ENCODE data around the gene HERC6.
"Not testable (repeated sequence)": the region's sequence is repeated elsewhere in the genome, so short reads cannot be mapped to it uniquely, and the experiment has no call there.

The HERC6 gene

DNA sequence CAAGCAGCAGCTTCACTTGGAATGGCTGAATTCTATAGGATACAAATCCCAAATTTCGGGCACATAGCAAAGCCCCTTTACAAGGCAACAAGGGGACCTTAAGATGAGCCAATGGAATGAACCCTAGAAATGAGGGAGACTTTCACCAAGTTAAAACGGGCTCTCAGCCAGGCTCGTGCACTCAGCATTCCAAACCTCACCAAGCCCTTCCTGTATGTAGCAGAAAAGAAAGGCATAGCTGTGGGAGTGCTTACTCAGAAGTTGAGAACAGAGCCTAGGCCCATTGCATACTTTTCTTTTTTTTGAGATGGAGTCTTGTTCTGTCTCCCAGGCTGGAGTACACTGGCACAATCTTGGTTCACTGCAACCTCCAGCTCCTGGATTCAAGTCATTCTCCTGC, 67.5 kb downstream of the HERC6 start:
- TF ChIP-seq EGR2 (tag by site-specific recombination; IDR thresholded peaks at IDR 0.05; ENCODE audit: low read depth) = no peak
- no peak overlapping the region for H3K4me3 ChIP-seq (ENCODE audit: low read depth, low read length)
- no peaks in the 10 kb centered on the region for H3K9me3 ChIP-seq (ENCODE audit: control insufficient read depth, insufficient read depth, low read depth, low read length)
- no peaks in the 10 kb centered on the region for H3K4me1 ChIP-seq (ENCODE audit: control insufficient read depth, insufficient read depth, low read length)
- CTCF ChIA-PET = no interaction called here
- POLR2A ChIA-PET = no interaction called here
- H3K36me3 ChIP-seq (ENCODE audit: control insufficient read depth in 2 of 2, insufficient read depth in 1 of 2, low read length in 2 of 2) = peaks cover 0 to 22% of the 10 kb centered on the region in 2 experiments; a peak in 1 of 3 replicates
- H3K27ac ChIP-seq (ENCODE audit: extremely low read depth, low read depth, low read length) = no peak overlapping the region

DNA sequence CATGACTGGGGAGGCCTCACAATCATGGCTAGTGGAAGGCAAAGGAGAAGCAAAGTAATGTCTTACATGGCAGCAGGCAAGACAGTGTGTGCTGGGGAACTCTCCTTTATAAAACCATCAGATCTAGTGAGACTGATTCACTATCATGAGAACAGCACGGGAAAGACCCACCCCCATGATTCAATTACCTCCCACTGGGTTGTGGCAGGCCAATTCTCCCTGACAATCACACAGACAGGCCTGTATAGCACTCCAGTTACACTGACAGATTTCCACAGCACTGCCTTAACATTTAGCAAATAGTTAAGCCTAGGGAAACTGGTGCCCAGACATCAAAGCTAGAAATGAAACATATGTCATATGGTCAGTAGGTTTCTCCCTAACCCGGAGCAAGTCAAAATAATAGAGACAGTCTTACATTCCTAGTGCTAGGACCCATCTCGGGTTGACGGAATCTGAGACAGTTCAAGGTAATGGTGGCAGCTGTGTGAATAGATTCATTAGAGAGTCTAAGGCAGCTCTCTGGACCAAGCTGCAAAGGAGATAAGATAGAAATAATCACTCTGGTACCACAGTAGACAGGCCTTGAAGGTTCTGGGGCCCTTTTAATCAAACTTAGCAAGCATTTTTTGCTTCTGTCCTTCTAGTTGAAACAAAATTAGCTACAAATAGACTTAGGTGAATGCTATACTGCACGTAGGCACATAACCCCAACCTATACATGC, 68.9 kb downstream of the HERC6 start:
- H3K9me3 ChIP-seq (ENCODE audit: control insufficient read depth, insufficient read depth, low read depth, low read length) = no peaks in the 10 kb centered on the region
- no peaks in the 10 kb centered on the region for H3K4me1 ChIP-seq (ENCODE audit: control insufficient read depth, insufficient read depth, low read length)
- no peak overlapping the region for H3K4me3 ChIP-seq (ENCODE audit: low read depth, low read length)
- peaks cover 0 to 9% of the 10 kb centered on the region in 2 experiments; a peak in 1 of 3 replicates for H3K36me3 ChIP-seq (ENCODE audit: control insufficient read depth in 2 of 2, insufficient read depth in 1 of 2, low read length in 2 of 2)
- TF ChIP-seq GLI2 (tag by site-specific recombination; IDR thresholded peaks at IDR 0.05; ENCODE audit: borderline replicate concordance, low read depth) (no peak), ZNF768 (tag by site-specific recombination; IDR thresholded peaks at IDR 0.05) (no peak), ZNF654 (tag by site-specific recombination; IDR thresholded peaks at IDR 0.05; ENCODE audit: low read depth) (no peak), ZNF747 (tag by site-specific recombination; IDR thresholded peaks at IDR 0.05) (no peak), ZBTB21 (tag by site-specific recombination; IDR thresholded peaks at IDR 0.05) (no peak), KLF8 (tag by site-specific recombination; IDR thresholded peaks at IDR 0.05) (no peak), ZNF211 (tag by site-specific recombination; IDR thresholded peaks at IDR 0.05; ENCODE audit: low read depth) (no peak), ZNF785 (tag by site-specific recombination; IDR thresholded peaks at IDR 0.05) (no peak), ZBTB1 (tag by site-specific recombination; IDR thresholded peaks at IDR 0.05) (no peak), ZNF157 (tag by site-specific recombination; IDR thresholded peaks at IDR 0.05) (no peak), ZNF837 (tag by site-specific recombination; IDR thresholded peaks at IDR 0.05) (no peak), ZFHX2 (tag by site-specific recombination; conservative IDR thresholded peaks at IDR 0.05) (no peak), ZNF133 (tag by site-specific recombination; IDR thresholded peaks at IDR 0.05) (no peak), YY1 (tag by site-specific recombination; IDR thresholded peaks at IDR 0.05) (no peak), ZBTB48 (tag by site-specific recombination; IDR thresholded peaks at IDR 0.05) (no peak), ZNF677 (tag by site-specific recombination; IDR thresholded peaks at IDR 0.05) (no peak), ZNF660 (tag by site-specific recombination; IDR thresholded peaks at IDR 0.05) (no peak), ZNF664 (tag by site-specific recombination; IDR thresholded peaks at IDR 0.05) (no peak)
- TF ChIP-seq, protein P1, sequence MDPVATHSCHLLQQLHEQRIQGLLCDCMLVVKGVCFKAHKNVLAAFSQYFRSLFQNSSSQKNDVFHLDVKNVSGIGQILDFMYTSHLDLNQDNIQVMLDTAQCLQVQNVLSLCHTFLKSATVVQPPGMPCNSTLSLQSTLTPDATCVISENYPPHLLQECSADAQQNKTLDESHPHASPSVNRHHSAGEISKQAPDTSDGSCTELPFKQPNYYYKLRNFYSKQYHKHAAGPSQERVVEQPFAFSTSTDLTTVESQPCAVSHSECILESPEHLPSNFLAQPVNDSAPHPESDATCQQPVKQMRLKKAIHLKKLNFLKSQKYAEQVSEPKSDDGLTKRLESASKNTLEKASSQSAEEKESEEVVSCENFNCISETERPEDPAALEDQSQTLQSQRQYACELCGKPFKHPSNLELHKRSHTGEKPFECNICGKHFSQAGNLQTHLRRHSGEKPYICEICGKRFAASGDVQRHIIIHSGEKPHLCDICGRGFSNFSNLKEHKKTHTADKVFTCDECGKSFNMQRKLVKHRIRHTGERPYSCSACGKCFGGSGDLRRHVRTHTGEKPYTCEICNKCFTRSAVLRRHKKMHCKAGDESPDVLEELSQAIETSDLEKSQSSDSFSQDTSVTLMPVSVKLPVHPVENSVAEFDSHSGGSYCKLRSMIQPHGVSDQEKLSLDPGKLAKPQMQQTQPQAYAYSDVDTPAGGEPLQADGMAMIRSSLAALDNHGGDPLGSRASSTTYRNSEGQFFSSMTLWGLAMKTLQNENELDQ (tag by site-specific recombination; IDR thresholded peaks at IDR 0.05; ENCODE audit: low read depth) = no peak
- TF ChIP-seq, protein P2, sequence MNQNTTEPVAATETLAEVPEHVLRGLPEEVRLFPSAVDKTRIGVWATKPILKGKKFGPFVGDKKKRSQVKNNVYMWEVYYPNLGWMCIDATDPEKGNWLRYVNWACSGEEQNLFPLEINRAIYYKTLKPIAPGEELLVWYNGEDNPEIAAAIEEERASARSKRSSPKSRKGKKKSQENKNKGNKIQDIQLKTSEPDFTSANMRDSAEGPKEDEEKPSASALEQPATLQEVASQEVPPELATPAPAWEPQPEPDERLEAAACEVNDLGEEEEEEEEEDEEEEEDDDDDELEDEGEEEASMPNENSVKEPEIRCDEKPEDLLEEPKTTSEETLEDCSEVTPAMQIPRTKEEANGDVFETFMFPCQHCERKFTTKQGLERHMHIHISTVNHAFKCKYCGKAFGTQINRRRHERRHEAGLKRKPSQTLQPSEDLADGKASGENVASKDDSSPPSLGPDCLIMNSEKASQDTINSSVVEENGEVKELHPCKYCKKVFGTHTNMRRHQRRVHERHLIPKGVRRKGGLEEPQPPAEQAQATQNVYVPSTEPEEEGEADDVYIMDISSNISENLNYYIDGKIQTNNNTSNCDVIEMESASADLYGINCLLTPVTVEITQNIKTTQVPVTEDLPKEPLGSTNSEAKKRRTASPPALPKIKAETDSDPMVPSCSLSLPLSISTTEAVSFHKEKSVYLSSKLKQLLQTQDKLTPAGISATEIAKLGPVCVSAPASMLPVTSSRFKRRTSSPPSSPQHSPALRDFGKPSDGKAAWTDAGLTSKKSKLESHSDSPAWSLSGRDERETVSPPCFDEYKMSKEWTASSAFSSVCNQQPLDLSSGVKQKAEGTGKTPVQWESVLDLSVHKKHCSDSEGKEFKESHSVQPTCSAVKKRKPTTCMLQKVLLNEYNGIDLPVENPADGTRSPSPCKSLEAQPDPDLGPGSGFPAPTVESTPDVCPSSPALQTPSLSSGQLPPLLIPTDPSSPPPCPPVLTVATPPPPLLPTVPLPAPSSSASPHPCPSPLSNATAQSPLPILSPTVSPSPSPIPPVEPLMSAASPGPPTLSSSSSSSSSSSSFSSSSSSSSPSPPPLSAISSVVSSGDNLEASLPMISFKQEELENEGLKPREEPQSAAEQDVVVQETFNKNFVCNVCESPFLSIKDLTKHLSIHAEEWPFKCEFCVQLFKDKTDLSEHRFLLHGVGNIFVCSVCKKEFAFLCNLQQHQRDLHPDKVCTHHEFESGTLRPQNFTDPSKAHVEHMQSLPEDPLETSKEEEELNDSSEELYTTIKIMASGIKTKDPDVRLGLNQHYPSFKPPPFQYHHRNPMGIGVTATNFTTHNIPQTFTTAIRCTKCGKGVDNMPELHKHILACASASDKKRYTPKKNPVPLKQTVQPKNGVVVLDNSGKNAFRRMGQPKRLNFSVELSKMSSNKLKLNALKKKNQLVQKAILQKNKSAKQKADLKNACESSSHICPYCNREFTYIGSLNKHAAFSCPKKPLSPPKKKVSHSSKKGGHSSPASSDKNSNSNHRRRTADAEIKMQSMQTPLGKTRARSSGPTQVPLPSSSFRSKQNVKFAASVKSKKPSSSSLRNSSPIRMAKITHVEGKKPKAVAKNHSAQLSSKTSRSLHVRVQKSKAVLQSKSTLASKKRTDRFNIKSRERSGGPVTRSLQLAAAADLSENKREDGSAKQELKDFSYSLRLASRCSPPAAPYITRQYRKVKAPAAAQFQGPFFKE (tag by site-specific recombination; IDR thresholded peaks at IDR 0.05; ENCODE audit: borderline replicate concordance) = no peak
- POLR2A ChIA-PET = no interaction called here
- H3K27ac ChIP-seq (ENCODE audit: extremely low read depth, low read depth, low read length) = no peak overlapping the region
- CTCF ChIA-PET = interaction anchor here (0.6 kb wide), 1 partner anchor 23 kb away, joined by 4 read pairs; no protein-coding TSS in a partner anchor

DNA sequence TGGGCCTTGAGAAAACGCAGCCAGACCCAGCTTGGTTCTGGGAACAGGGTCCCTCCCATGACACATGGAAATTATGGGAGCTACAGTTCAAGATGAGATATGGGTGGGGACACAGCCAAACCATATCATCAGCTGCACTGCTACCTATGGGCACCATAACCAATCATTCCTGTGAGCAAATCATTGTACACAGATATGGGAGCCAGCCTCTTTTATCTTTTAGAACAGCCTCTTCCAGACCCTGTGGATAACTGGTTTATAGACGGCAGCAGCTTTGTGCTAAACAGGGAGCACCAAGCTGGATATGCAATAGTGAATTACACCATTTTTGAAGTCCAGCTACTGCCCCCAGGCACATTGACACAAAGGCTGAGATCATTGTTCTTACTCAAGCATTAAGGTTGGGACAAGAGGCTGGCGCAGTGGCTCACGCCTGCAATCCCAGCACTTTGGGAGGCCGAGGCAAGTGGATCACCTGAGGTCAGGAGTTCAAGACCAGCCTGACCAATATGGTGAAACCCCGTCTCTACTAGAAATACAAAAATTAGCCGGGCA, 69.6 kb downstream of the HERC6 start:
- CTCF ChIA-PET = interaction anchor here (0.6 kb wide), 2 partner anchors 8 to 23 kb away, joined by 4 to 5 read pairs; no protein-coding TSS in a partner anchor

More for the DNA sequence above, 69.6 kb downstream of the HERC6 start:
- H3K36me3 ChIP-seq (ENCODE audit: control insufficient read depth in 2 of 2, insufficient read depth in 1 of 2, low read length in 2 of 2); H3K27ac ChIP-seq (ENCODE audit: extremely low read depth, low read depth, low read length); H3K4me1 ChIP-seq (ENCODE audit: control insufficient read depth, insufficient read depth, low read length); H3K4me3 ChIP-seq (ENCODE audit: low read depth, low read length); H3K9me3 ChIP-seq (ENCODE audit: control insufficient read depth, insufficient read depth, low read depth, low read length); POLR2A ChIA-PET: not testable (repeated sequence)

Measured in HEK293 (cell line).